DMS153 (cell line): ENCODE measurements around the gene NEMP1.
A peak's percentile ranks its signal among the peaks of the same experiment; 100 is the strongest.
"Not testable (repeated sequence)": the region's sequence is repeated elsewhere in the genome, so short reads cannot be mapped to it uniquely, and the experiment has no call there.

ENCODE experiments used
- DNase-seq: peaks from one replicate; lab custom pipeline; 2025; lab: John Stamatoyannopoulos, UW

The NEMP1 gene

GRCh38 chr12:57027011-57027804, 51.4 kb downstream of the NEMP1 start:
- no peak for DNase-seq

GRCh38 chr12:57025196-57025595, 53.4 kb downstream of the NEMP1 start:
- no peak for DNase-seq

GRCh38 chr12:57022324-57022723, 56.3 kb downstream of the NEMP1 start:
- not testable (repeated sequence) for DNase-seq

- DNase-seq = no peak
Observed at GRCh38 chr12:57019983-57020719, 58.4 kb downstream of the NEMP1 start.

- no peak for DNase-seq
Observed at GRCh38 chr12:57018906-57019305, 59.7 kb downstream of the NEMP1 start.

- DNase-seq = not testable (repeated sequence)
Observed at GRCh38 chr12:57018353-57018752, 60.2 kb downstream of the NEMP1 start.

GRCh38 chr12:57016348-57016747, 62.2 kb downstream of the NEMP1 start, which contains the start of gene TAC3:
TSS of gene TAC3 (minus strand) at chr12:57016529. CDS start at chr12:57015797, 732 bp downstream.
- DNase-seq = no peak

- no peak for DNase-seq
Observed at GRCh38 chr12:57012600-57013465, 65.8 kb downstream of the NEMP1 start.

- no peak for DNase-seq
Observed at GRCh38 chr12:57011438-57012424, 66.9 kb downstream of the NEMP1 start.

- no peak for DNase-seq
Observed at GRCh38 chr12:57010627-57011247, 67.9 kb downstream of the NEMP1 start.

GRCh38 chr12:57009949-57010626, 68.5 kb downstream of the NEMP1 start:
- DNase-seq = no peak

GRCh38 chr12:57008178-57008577, 70.4 kb downstream of the NEMP1 start:
- peak; percentile 33 for DNase-seq

- DNase-seq = no peak
Observed at GRCh38 chr12:57006809-57007475, 71.6 kb downstream of the NEMP1 start.

GRCh38 chr12:57005980-57006808, 72.4 kb downstream of the NEMP1 start, which contains the start of gene ZBTB39:
TSS of gene ZBTB39 (minus strand) at chr12:57006546. CDS start at chr12:57004917, 1,629 bp downstream.
- no peak for DNase-seq
